ENCODE results near the gene TMEM183A.

Gene TMEM183A

DNA sequence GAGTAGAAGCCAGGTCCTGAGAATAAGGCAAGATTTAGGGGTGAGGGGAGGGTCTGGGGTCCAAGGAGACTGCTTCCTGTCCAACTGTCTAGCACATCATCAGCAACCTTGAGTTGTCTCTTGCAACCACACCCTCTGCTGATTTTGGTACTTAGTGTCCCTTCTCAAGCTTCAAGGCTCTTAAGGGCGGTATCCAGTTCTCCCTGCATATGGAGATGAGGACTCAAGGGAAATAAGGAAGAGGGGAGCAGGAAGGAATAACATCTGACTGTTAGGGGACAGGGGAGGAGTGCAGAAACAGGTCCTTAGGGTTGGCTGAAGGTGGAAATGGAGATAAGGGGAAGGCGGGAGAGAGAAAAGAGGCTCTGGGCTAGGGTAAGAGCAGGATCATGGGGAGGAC, 66.3 kb downstream of the TMEM183A start:
- DNase-seq = no peak
